NCI-H146 treated with DMSO at 0.1 percent for 48 hours (cell line): ENCODE results near the gene CLOCK.

Source experiments
- DNase-seq: peaks from one replicate; lab custom pipeline; 2025; ENCODE audit not compliant: unreplicated experiment; lab: John Stamatoyannopoulos, UW

Gene CLOCK

GRCh38 chr4:55382488-55383003 lies 164.2 kb downstream of the CLOCK start:
- no peak for DNase-seq

GRCh38 chr4:55381502-55381901 lies 165.2 kb downstream of the CLOCK start:
- DNase-seq: no peak

- DNase-seq: no peak
These were observed 166.1 kb downstream of the CLOCK start for GRCh38 chr4:55380576-55380975.

GRCh38 chr4:55378617-55379467 lies 167.9 kb downstream of the CLOCK start:
- no peak for DNase-seq
